SK-N-SH (cell line): ENCODE data around the gene STEAP2. TPM values are rescaled to one million over a fixed set of nuclear protein-coding genes. Genes with fewer than 3 reads are reported as not detected.

Source experiments
- CTCF ChIA-PET: fragments of 300-600, 350-600 bp; formaldehyde crosslinking; extraction: SDS; loops from one replicate; lab custom pipeline; 2021; lab: Yijun Ruan, JAX
- POLR2A ChIA-PET: fragments of 350-600 bp; sonication (Branson Sonifier 250); formaldehyde crosslinking; extraction: SDS; loops from one replicate; lab custom pipeline; 2020; ENCODE audit warnings: antibody characterized with exemption, inconsistent platforms; lab: Yijun Ruan, JAX
- DNase-seq: peaks from one replicate; pipeline ENCODE4 v3.0.0; 2012
- H2AFZ ChIP-seq: fragments of 200-600 bp; sonication (generic); 2 replicates; pipeline ENCODE4 v1.8.1; 2016; ENCODE audit warnings: antibody characterized with exemption, mild to moderate bottlenecking, low read depth
- H3F3A ChIP-seq: fragments of 200-600 bp; sonication (generic); replicated peaks from 2 replicates; pipeline ENCODE3; 2016; ENCODE audit warnings: antibody characterized with exemption, mild to moderate bottlenecking; ENCODE audit not compliant: insufficient read depth
- H3K27ac ChIP-seq, 2 experiments: fragments of 200-500 bp in 1 of 2; fragments of 200-600 bp in 1 of 2; sonication (Bioruptor generic) in 1 of 2; sonication (generic), shearing (Covaris generic) in 1 of 2; 2 replicates each; pipeline versions ENCODE4 v1.5.1 to v1.6.1; 2014 to 2016; ENCODE audit warnings: low read depth in 2 of 2, inconsistent platforms in 1 of 2, low read length in 1 of 2, mild to moderate bottlenecking in 1 of 2, mixed read lengths in 1 of 2
- H3K27me3 ChIP-seq: fragments of 200-600 bp; sonication (generic), shearing (Covaris generic); 2 replicates; pipeline ENCODE4 v1.6.1; 2016; ENCODE audit warnings: mixed run types; ENCODE audit not compliant: insufficient read depth
- H3K36me3 ChIP-seq, 2 experiments: fragments of 200-500 bp in 1 of 2; fragments of 200-600 bp in 1 of 2; sonication (Bioruptor generic) in 1 of 2; sonication (generic) in 1 of 2; replicated peaks in 1 of 2; 2 replicates each; pipeline versions ENCODE3 to v1.5.1; 2014 to 2016; ENCODE audit warnings: low read length in 1 of 2, mild to moderate bottlenecking in 1 of 2; ENCODE audit not compliant: insufficient read depth in 2 of 2, control insufficient read depth in 1 of 2
- H3K4me1 ChIP-seq, 2 experiments: fragments of 200-500 bp in 1 of 2; fragments of 200-600 bp in 1 of 2; sonication (Bioruptor generic) in 1 of 2; sonication (generic), shearing (Covaris generic) in 1 of 2; 2 replicates each; pipeline versions ENCODE4 v1.5.1 to v1.6.1; 2014 to 2016; ENCODE audit warnings: low read depth in 1 of 2, low read length in 1 of 2, mixed run types in 1 of 2; ENCODE audit not compliant: insufficient read depth in 2 of 2, control insufficient read depth in 1 of 2
- H3K4me2 ChIP-seq: fragments of 200-600 bp; sonication (generic), shearing (Covaris generic); 2 replicates; pipeline ENCODE4 v1.6.1; 2017; ENCODE audit warnings: mixed run types
- H3K4me3 ChIP-seq, 2 experiments: fragments of 200-500 bp in 1 of 2; fragments of 200-600 bp in 1 of 2; sonication (Bioruptor generic) in 1 of 2; sonication (generic), shearing (Covaris generic) in 1 of 2; 2 replicates each; pipeline versions ENCODE4 v1.5.1 to v1.8.1; 2014 to 2016; ENCODE audit warnings: low read depth in 2 of 2, inconsistent platforms in 1 of 2, low read length in 1 of 2, mild to moderate bottlenecking in 1 of 2, mixed read lengths in 1 of 2, moderate library complexity in 1 of 2
- H3K79me2 ChIP-seq: fragments of 200-600 bp; sonication (generic); 2 replicates; pipeline ENCODE4 v1.8.1; 2017; ENCODE audit warnings: mild to moderate bottlenecking; ENCODE audit not compliant: insufficient read depth
- H3K9ac ChIP-seq: fragments of 200-600 bp; sonication (generic); 2 replicates; pipeline ENCODE4 v1.6.1; 2017; ENCODE audit warnings: mixed run types
- H3K9me2 ChIP-seq: fragments of 200-600 bp; sonication (generic); 2 replicates; pipeline ENCODE4 v1.6.1; 2017; ENCODE audit warnings: mixed run types
- H3K9me3 ChIP-seq: fragments of 200-600 bp; sonication (generic); 2 replicates; pipeline ENCODE4 v1.6.1; 2017; ENCODE audit warnings: mixed run types, mild to moderate bottlenecking, moderate library complexity
- H4K20me1 ChIP-seq: fragments of 200-600 bp; sonication (generic); 2 replicates; pipeline ENCODE4 v1.6.1; 2017; ENCODE audit warnings: mild to moderate bottlenecking, mixed run types; ENCODE audit not compliant: insufficient read depth
- ELF1 ChIP-seq: IDR thresholded peaks from 2 replicates; pipeline ENCODE4 v1.4.0; 2012
- EZH2phosphoT487 ChIP-seq: fragments of 200-600 bp; sonication (generic); IDR thresholded peaks from 2 replicates; pipeline ENCODE4 v1.6.1; 2017; ENCODE audit warnings: low read depth, mixed run types, mild to moderate bottlenecking, antibody characterized with exemption, moderate library complexity, borderline replicate concordance
- GABPA ChIP-seq: IDR thresholded peaks from 2 replicates; pipeline ENCODE4 v1.4.0; 2012; ENCODE audit warnings: low read depth, mild to moderate bottlenecking
- GATA2 ChIP-seq: sonication (generic); formaldehyde crosslinking; IDR thresholded peaks from 2 replicates; pipeline ENCODE4 v1.5.0; 2020; ENCODE audit warnings: mild to moderate bottlenecking, missing genetic modification reagents
- MEF2A ChIP-seq: IDR thresholded peaks from 2 replicates; pipeline ENCODE4 v1.4.0; 2012; ENCODE audit warnings: low read depth, borderline replicate concordance
- NFIC ChIP-seq: IDR thresholded peaks from 2 replicates; pipeline ENCODE4 v1.4.0; 2012; ENCODE audit warnings: borderline replicate concordance
- RAD21 ChIP-seq: IDR thresholded peaks from 2 replicates; pipeline ENCODE4 v1.6.1; 2012; ENCODE audit warnings: mild to moderate bottlenecking, low read length
- RFX5 ChIP-seq: IDR thresholded peaks from 2 replicates; pipeline ENCODE4 v1.6.1; 2012; ENCODE audit warnings: mild to moderate bottlenecking, improper control_type of control experiment, low read length
- SMC3 ChIP-seq: IDR thresholded peaks from 2 replicates; pipeline ENCODE4 v1.6.1; 2012; ENCODE audit warnings: low read depth, low read length, improper control_type of control experiment
- TCF12 ChIP-seq: IDR thresholded peaks from 2 replicates; pipeline ENCODE4 v1.4.0; 2012
- WGBS: methylation state at CpG from one replicate; pipeline ENCODE4 v1.1.6; 2017; ENCODE audit warnings: low lambda C conversion rate; 5-methylcytosine and 5-hydroxymethylcytosine counted together
- polyA plus RNA-seq, 3 experiments: library from polyadenylated mRNA; depleted of rRNA; stranded (reverse); fragments of >200 nt; gene quantifications; 2 replicates each; pipeline ENCODE4 v1.2.3, GENCODE V29; 2012
- TF ChIP-seq, protein P1 (sequence below): IDR thresholded peaks from 2 replicates; pipeline ENCODE4 v1.4.0; 2012; ENCODE audit warnings: low read depth
- TF ChIP-seq, protein P2 (sequence below): IDR thresholded peaks from 2 replicates; pipeline ENCODE4; 2012
- TF ChIP-seq, protein P3 (sequence below): fragments of 150-350 bp; IDR thresholded peaks from 2 replicates; pipeline ENCODE4 v1.6.1; 2017; ENCODE audit warnings: antibody characterized with exemption, low read length, low read depth, borderline replicate concordance
- TF ChIP-seq, protein P4 (sequence below): fragments of 200-600 bp; sonication (generic); IDR thresholded peaks from 2 replicates; pipeline ENCODE4 v1.6.1; 2017; ENCODE audit warnings: antibody characterized with exemption, mild to moderate bottlenecking, moderate library complexity
- TF ChIP-seq, protein P5 (sequence below): IDR thresholded peaks from 2 replicates; pipeline ENCODE4 v1.4.0; 2012; ENCODE audit warnings: low read depth, borderline replicate concordance
- TF ChIP-seq, protein P6 (sequence below): fragments of 150-350 bp; IDR thresholded peaks from 2 replicates; pipeline ENCODE4 v1.6.1; 2016; ENCODE audit warnings: mild to moderate bottlenecking, low read depth, low read length
- TF ChIP-seq, protein P7 (sequence below): IDR thresholded peaks from 2 replicates; pipeline ENCODE4 v1.6.1; 2012; ENCODE audit warnings: mild to moderate bottlenecking, low read depth, low read length, moderate library complexity
- TF ChIP-seq, protein P8 (sequence below): IDR thresholded peaks from 2 replicates; pipeline ENCODE4 v1.4.0; 2012; ENCODE audit warnings: low read depth, borderline replicate concordance

Gene STEAP2
- polyA plus RNA-seq, 1 of the 3 experiments (the other 2 are of a cell fraction), result 6.6 TPM

DNA sequence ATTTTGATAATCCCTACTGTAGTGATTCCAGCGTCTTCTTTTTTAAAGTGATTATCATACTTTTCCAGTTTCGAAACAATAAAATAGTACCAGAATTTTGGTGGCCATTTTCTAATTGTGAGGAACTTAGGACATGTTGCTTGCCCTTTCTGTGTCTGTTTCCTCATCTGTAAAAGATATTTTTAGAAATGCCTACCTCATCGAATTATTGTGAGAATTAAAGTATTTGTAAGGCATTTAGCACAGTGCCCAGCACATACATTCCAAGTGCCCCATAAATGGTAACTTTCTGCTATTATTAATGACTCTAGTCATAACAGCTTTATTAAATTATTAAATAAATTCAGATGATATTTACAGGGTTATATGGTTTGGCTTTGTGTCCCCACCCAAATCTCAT is 37.2 kb downstream of the STEAP2 start:
- no peak for DNase-seq
- Histone ChIP-seq H3K4me2 (no peak overlapping the region), H3K36me3 (no peaks in the 10 kb centered on the region), H3K27me3 (no peaks in the 10 kb centered on the region), H3K79me2 (no peaks in the 10 kb centered on the region), H3K9me3 (no peaks in the 10 kb centered on the region), H3K9ac (no peak overlapping the region), H3K9me2 (no peaks in the 10 kb centered on the region), H3K27ac (no peak overlapping the region), H3F3A (no peaks in the 10 kb centered on the region), H3K4me1 (peaks cover 0 to 16% of the 10 kb centered on the region in 2 experiments; a peak in 1 of 4 replicates), H2AFZ (no peak overlapping the region), H4K20me1 (no peaks in the 10 kb centered on the region), H3K4me3 (no peak overlapping the region)
- 55% methylated on average over 3 of the region's 3 CpGs for WGBS
- CTCF ChIA-PET, result interaction anchor here (1.8 kb wide), 2 partner anchors 11 to 37 kb away, joined by 4 to 6 read pairs; partner anchors contain the start of gene STEAP2
- POLR2A ChIA-PET, result no interaction called here
- TF ChIP-seq NFIC (no peak), MEF2A (no peak), ELF1 (no peak), GATA2 (no peak), SMC3 (no peak), RFX5 (no peak), RAD21 (no peak), TCF12 (no peak), GABPA (no peak), EZH2phosphoT487 (no peak)
- TF ChIP-seq, protein P1, sequence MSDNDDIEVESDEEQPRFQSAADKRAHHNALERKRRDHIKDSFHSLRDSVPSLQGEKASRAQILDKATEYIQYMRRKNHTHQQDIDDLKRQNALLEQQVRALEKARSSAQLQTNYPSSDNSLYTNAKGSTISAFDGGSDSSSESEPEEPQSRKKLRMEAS, result no peak
- TF ChIP-seq, protein P2, sequence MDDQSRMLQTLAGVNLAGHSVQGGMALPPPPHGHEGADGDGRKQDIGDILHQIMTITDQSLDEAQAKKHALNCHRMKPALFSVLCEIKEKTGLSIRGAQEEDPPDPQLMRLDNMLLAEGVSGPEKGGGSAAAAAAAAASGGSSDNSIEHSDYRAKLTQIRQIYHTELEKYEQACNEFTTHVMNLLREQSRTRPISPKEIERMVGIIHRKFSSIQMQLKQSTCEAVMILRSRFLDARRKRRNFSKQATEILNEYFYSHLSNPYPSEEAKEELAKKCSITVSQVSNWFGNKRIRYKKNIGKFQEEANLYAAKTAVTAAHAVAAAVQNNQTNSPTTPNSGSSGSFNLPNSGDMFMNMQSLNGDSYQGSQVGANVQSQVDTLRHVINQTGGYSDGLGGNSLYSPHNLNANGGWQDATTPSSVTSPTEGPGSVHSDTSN, result no peak
- TF ChIP-seq, protein P3, sequence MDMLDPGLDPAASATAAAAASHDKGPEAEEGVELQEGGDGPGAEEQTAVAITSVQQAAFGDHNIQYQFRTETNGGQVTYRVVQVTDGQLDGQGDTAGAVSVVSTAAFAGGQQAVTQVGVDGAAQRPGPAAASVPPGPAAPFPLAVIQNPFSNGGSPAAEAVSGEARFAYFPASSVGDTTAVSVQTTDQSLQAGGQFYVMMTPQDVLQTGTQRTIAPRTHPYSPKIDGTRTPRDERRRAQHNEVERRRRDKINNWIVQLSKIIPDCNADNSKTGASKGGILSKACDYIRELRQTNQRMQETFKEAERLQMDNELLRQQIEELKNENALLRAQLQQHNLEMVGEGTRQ, result no peak
- TF ChIP-seq, protein P4, sequence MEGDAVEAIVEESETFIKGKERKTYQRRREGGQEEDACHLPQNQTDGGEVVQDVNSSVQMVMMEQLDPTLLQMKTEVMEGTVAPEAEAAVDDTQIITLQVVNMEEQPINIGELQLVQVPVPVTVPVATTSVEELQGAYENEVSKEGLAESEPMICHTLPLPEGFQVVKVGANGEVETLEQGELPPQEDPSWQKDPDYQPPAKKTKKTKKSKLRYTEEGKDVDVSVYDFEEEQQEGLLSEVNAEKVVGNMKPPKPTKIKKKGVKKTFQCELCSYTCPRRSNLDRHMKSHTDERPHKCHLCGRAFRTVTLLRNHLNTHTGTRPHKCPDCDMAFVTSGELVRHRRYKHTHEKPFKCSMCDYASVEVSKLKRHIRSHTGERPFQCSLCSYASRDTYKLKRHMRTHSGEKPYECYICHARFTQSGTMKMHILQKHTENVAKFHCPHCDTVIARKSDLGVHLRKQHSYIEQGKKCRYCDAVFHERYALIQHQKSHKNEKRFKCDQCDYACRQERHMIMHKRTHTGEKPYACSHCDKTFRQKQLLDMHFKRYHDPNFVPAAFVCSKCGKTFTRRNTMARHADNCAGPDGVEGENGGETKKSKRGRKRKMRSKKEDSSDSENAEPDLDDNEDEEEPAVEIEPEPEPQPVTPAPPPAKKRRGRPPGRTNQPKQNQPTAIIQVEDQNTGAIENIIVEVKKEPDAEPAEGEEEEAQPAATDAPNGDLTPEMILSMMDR, result no peak
- TF ChIP-seq, protein P5, sequence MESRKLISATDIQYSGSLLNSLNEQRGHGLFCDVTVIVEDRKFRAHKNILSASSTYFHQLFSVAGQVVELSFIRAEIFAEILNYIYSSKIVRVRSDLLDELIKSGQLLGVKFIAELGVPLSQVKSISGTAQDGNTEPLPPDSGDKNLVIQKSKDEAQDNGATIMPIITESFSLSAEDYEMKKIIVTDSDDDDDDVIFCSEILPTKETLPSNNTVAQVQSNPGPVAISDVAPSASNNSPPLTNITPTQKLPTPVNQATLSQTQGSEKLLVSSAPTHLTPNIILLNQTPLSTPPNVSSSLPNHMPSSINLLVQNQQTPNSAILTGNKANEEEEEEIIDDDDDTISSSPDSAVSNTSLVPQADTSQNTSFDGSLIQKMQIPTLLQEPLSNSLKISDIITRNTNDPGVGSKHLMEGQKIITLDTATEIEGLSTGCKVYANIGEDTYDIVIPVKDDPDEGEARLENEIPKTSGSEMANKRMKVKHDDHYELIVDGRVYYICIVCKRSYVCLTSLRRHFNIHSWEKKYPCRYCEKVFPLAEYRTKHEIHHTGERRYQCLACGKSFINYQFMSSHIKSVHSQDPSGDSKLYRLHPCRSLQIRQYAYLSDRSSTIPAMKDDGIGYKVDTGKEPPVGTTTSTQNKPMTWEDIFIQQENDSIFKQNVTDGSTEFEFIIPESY, result no peak
- TF ChIP-seq, protein P6, sequence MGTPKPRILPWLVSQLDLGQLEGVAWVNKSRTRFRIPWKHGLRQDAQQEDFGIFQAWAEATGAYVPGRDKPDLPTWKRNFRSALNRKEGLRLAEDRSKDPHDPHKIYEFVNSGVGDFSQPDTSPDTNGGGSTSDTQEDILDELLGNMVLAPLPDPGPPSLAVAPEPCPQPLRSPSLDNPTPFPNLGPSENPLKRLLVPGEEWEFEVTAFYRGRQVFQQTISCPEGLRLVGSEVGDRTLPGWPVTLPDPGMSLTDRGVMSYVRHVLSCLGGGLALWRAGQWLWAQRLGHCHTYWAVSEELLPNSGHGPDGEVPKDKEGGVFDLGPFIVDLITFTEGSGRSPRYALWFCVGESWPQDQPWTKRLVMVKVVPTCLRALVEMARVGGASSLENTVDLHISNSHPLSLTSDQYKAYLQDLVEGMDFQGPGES, result no peak
- TF ChIP-seq, protein P7, sequence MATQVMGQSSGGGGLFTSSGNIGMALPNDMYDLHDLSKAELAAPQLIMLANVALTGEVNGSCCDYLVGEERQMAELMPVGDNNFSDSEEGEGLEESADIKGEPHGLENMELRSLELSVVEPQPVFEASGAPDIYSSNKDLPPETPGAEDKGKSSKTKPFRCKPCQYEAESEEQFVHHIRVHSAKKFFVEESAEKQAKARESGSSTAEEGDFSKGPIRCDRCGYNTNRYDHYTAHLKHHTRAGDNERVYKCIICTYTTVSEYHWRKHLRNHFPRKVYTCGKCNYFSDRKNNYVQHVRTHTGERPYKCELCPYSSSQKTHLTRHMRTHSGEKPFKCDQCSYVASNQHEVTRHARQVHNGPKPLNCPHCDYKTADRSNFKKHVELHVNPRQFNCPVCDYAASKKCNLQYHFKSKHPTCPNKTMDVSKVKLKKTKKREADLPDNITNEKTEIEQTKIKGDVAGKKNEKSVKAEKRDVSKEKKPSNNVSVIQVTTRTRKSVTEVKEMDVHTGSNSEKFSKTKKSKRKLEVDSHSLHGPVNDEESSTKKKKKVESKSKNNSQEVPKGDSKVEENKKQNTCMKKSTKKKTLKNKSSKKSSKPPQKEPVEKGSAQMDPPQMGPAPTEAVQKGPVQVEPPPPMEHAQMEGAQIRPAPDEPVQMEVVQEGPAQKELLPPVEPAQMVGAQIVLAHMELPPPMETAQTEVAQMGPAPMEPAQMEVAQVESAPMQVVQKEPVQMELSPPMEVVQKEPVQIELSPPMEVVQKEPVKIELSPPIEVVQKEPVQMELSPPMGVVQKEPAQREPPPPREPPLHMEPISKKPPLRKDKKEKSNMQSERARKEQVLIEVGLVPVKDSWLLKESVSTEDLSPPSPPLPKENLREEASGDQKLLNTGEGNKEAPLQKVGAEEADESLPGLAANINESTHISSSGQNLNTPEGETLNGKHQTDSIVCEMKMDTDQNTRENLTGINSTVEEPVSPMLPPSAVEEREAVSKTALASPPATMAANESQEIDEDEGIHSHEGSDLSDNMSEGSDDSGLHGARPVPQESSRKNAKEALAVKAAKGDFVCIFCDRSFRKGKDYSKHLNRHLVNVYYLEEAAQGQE, result no peak
- TF ChIP-seq, protein P8, sequence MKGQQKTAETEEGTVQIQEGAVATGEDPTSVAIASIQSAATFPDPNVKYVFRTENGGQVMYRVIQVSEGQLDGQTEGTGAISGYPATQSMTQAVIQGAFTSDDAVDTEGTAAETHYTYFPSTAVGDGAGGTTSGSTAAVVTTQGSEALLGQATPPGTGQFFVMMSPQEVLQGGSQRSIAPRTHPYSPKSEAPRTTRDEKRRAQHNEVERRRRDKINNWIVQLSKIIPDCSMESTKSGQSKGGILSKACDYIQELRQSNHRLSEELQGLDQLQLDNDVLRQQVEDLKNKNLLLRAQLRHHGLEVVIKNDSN, result no peak
